Parathyroid adenoma (tissue), 2 donors: Measurements from ENCODE around the gene ACSBG1.

Source experiments
- H2AFZ ChIP-seq: fragments of 300-600 bp; sonication (generic); one replicate; pipeline ENCODE4 v1.7.0; 2017; ENCODE audit warnings: antibody characterized with exemption, mild to moderate bottlenecking
- H3K27ac ChIP-seq: fragments of 300-600 bp; sonication (generic); one replicate; pipeline ENCODE4 v1.7.0; 2017
- H3K27me3 ChIP-seq: fragments of 300-600 bp; sonication (generic); one replicate; pipeline ENCODE4 v1.7.0; 2017; ENCODE audit warnings: low read length; ENCODE audit not compliant: control insufficient read depth, insufficient read depth
- H3K36me3 ChIP-seq: fragments of 300-600 bp; sonication (generic); one replicate; pipeline ENCODE4 v1.7.0; 2017; ENCODE audit warnings: low read length; ENCODE audit not compliant: control insufficient read depth, insufficient read depth
- H3K4me1 ChIP-seq: fragments of 300-600 bp; sonication (generic); one replicate; pipeline ENCODE4 v1.7.0; 2017; ENCODE audit warnings: control low read depth
- H3K4me2 ChIP-seq: fragments of 300-600 bp; sonication (generic); one replicate; pipeline ENCODE4 v1.7.0; 2017; ENCODE audit warnings: low read length
- H3K4me3 ChIP-seq: fragments of 300-600 bp; sonication (generic); one replicate; pipeline ENCODE4 v1.7.0; 2017; ENCODE audit warnings: low read depth, low read length
- H3K79me2 ChIP-seq: fragments of 300-600 bp; sonication (generic); one replicate; pipeline ENCODE4 v1.7.0; 2017; ENCODE audit warnings: control low read depth
- H3K9ac ChIP-seq: fragments of 300-600 bp; sonication (generic); one replicate; pipeline ENCODE4 v1.7.0; 2017; ENCODE audit warnings: mild to moderate bottlenecking
- H3K9me3 ChIP-seq: fragments of 300-600 bp; sonication (generic); one replicate; pipeline ENCODE4 v1.7.0; 2017; ENCODE audit warnings: low read length; ENCODE audit not compliant: control insufficient read depth
- TF ChIP-seq, protein P1 (sequence below): fragments of 300-600 bp; sonication (generic); IDR thresholded peaks from one replicate; pipeline ENCODE4 v1.7.0; 2017; ENCODE audit warnings: antibody characterized with exemption, mild to moderate bottlenecking
- donor health status: primary hyperparathyroidism.

Gene ACSBG1

DNA sequence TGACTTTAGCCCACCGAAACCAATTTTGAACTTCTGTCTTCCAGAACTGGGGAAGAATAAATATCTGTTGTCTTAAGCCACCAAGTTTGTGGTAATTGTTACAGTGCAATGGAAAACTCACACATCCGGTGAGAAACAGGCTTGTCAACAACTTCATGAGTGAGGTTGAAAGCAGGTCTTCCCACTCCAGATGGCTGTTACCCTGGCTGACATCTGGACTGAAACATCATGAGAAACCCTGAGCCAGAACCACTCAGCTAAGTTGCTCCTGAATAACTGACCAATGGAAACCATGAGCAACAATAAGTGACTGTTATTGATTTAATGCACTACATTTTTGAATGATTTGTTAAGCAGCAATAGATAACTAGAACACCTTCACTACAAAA is 10.3 kb downstream of the ACSBG1 start:
- H3K36me3 ChIP-seq, result no peaks in the 10 kb centered on the region
- TF ChIP-seq, protein P1, sequence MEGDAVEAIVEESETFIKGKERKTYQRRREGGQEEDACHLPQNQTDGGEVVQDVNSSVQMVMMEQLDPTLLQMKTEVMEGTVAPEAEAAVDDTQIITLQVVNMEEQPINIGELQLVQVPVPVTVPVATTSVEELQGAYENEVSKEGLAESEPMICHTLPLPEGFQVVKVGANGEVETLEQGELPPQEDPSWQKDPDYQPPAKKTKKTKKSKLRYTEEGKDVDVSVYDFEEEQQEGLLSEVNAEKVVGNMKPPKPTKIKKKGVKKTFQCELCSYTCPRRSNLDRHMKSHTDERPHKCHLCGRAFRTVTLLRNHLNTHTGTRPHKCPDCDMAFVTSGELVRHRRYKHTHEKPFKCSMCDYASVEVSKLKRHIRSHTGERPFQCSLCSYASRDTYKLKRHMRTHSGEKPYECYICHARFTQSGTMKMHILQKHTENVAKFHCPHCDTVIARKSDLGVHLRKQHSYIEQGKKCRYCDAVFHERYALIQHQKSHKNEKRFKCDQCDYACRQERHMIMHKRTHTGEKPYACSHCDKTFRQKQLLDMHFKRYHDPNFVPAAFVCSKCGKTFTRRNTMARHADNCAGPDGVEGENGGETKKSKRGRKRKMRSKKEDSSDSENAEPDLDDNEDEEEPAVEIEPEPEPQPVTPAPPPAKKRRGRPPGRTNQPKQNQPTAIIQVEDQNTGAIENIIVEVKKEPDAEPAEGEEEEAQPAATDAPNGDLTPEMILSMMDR, result no peak
- no peak overlapping the region for H3K27ac ChIP-seq
- no peak overlapping the region for H3K9ac ChIP-seq
- no peaks in the 10 kb centered on the region for H3K9me3 ChIP-seq
- H3K27me3 ChIP-seq, result no peaks in the 10 kb centered on the region
- no peaks in the 10 kb centered on the region for H3K4me1 ChIP-seq
- H2AFZ ChIP-seq, result no peak overlapping the region
- no peak overlapping the region for H3K4me2 ChIP-seq
- no peaks in the 10 kb centered on the region for H3K79me2 ChIP-seq
- H3K4me3 ChIP-seq, result no peak overlapping the region

DNA sequence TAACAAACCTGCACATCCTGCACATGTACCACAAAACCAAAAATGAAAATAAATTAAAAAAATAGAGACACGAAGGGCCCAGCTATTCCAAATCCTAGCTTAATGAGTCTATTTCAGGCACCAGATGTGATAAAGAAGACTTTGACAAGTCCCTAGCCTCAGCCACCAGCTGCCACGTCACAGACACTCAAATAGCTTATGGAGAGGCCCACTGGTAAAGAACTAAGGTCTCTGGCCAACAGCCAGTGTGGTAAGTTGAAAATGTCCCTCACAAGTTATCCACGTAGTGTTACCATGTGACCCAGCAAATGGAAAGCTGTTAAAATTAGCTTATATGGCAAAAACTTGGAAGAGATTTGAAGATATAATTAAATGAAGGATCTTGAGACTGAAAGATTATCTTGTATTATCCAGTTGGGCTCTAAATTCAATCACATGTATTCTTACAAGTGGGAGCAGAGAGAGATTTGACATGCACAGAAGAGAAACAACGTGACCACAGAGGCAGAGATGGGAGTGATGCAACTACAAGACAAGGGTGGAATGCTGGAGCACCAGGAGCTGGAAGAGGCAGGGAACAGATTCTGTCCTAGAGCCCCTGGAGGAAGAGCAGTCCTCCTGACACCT is 10.9 kb downstream of the ACSBG1 start:
- H3K9ac ChIP-seq, result no peak overlapping the region
- H3K36me3 ChIP-seq, result no peaks in the 10 kb centered on the region
- no peaks in the 10 kb centered on the region for H3K27me3 ChIP-seq
- H3K27ac ChIP-seq, result no peak overlapping the region
- no peak overlapping the region for H3K4me2 ChIP-seq
- no peaks in the 10 kb centered on the region for H3K9me3 ChIP-seq
- no peak overlapping the region for H2AFZ ChIP-seq
- TF ChIP-seq, protein P1, result no peak
- no peaks in the 10 kb centered on the region for H3K4me1 ChIP-seq
- H3K79me2 ChIP-seq, result no peaks in the 10 kb centered on the region
- H3K4me3 ChIP-seq, result no peak overlapping the region

DNA sequence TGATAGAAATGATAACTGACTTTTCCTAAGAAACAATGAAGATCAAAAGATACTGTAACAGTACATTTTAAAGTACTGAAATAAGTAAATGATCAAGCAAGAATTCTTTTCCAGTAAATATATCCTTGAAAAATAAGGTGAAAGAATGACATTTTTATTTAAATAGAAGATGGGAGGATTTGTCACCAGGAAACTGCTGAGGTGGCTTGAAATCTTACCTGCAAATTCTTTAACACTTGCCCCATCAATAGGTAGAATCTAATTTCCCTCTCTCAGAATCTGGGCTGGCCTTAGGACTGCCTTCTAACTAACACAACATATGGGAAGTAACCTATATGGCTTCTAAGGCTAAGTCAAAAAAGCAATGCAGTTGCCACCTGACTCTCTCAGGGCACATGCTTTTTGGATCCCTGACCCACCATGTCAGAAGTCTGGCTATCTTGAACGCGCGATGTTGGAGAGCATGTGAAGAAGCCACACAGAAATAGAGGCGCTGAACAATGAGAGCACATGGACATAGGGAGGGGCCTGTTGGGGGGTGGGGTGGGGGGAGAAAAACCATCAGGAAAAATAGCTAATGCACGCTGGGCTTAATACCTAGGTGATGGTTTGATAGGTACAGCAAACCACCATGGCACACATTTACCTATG is 11.5 kb downstream of the ACSBG1 start:
- Histone ChIP-seq H3K9ac (no peak overlapping the region), H3K27ac (no peak overlapping the region), H3K27me3 (no peaks in the 10 kb centered on the region), H3K4me1 (no peaks in the 10 kb centered on the region), H3K9me3 (no peaks in the 10 kb centered on the region), H3K79me2 (no peaks in the 10 kb centered on the region), H2AFZ (no peak overlapping the region), H3K36me3 (no peaks in the 10 kb centered on the region), H3K4me2 (no peak overlapping the region), H3K4me3 (no peak overlapping the region)
- TF ChIP-seq, protein P1, result no peak

DNA sequence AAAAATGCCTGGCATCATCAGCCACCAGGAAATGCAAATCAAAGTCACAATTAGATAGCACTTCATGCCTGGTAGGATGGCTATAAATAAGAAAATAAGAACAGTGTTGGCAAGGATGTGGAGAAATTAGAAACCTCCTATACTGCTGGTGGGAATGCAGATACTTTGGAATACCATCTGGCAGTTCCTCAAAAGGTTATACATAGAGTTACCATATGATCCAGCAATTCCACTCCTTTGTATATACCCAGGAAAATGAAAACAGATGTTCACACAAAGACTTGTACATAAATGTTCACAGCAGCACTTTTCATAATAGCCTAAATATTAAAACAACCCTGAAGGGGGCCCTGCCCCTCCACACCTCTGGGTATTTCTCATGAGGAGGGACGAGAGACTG is 13.7 kb downstream of the ACSBG1 start:
- no peak overlapping the region for H3K27ac ChIP-seq
- no peak overlapping the region for H3K4me2 ChIP-seq
- no peaks in the 10 kb centered on the region for H3K9me3 ChIP-seq
- no peak overlapping the region for H2AFZ ChIP-seq
- H3K36me3 ChIP-seq, result no peaks in the 10 kb centered on the region
- TF ChIP-seq, protein P1, result no peak
- H3K9ac ChIP-seq, result no peak overlapping the region
- no peaks in the 10 kb centered on the region for H3K27me3 ChIP-seq
- no peaks in the 10 kb centered on the region for H3K79me2 ChIP-seq
- no peaks in the 10 kb centered on the region for H3K4me1 ChIP-seq
- H3K4me3 ChIP-seq, result no peak overlapping the region
